HG02763 (cell line): ENCODE results near the gene ANKRD24.
"Not testable (repeated sequence)": the region's sequence is repeated elsewhere in the genome, so short reads cannot be mapped to it uniquely, and the experiment has no call there.

Source experiments
- ATAC-seq: cut with Tn5 transposase; IDR thresholded peaks from one replicate; pipeline ENCODE4 v1.9.1; 2021; ENCODE audit warnings: mild to moderate bottlenecking, moderate library complexity; ENCODE audit not compliant: unreplicated experiment

The ANKRD24 gene

GRCh38 chr19:4267101-4267900 lies 84.8 kb downstream of the ANKRD24 start:
- no peak for ATAC-seq

- no peak for ATAC-seq
Measured at GRCh38 chr19:4267901-4268815, 85.7 kb downstream of the ANKRD24 start.

- no peak for ATAC-seq
Measured at GRCh38 chr19:4268816-4269430, 86.4 kb downstream of the ANKRD24 start.

- ATAC-seq = no peak
Measured at GRCh38 chr19:4272894-4273293, 90.4 kb downstream of the ANKRD24 start.

- not testable (repeated sequence) for ATAC-seq
Measured at GRCh38 chr19:4274321-4274686, 91.8 kb downstream of the ANKRD24 start.
